ENCODE data around the gene CCDC38.

The CCDC38 gene

DNA sequence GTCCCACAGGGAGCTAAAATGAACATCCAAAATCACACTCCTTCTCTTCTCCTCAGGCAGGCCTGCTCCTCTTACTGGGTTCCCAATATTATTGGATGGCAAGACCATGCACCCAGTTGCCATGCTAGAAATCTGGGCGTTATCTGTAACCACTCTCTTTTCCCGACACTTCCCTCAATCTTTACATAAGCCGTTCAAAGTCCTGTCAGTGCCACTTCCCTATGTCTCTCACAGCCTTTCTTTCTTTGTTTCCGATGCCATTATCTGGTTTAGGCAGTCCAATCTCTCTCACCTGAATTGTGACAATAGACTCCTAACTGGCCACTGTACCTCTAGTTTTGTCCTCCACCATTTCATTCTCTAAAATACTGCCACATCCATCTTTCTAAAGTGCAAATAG lies 59.5 kb downstream of the CCDC38 start:
- H3K36me3 ChIP-seq (ENCODE audit: control insufficient read depth, insufficient read depth, low read length): no peaks in the 10 kb centered on the region
- no peak overlapping the region for H3K9ac ChIP-seq (ENCODE audit: low read length)
- no peaks in the 10 kb centered on the region for H3K27me3 ChIP-seq (ENCODE audit: control insufficient read depth, insufficient read depth, low read length)
- H3K9me3 ChIP-seq (ENCODE audit: control insufficient read depth, insufficient read depth, low read depth, low read length): peaks cover 10% of the 10 kb centered on the region
- H3K27ac ChIP-seq (ENCODE audit: low read depth, low read length): no peak overlapping the region
- H3K4me1 ChIP-seq (ENCODE audit: control insufficient read depth, insufficient read depth, low read length): no peaks in the 10 kb centered on the region
- H3K4me3 ChIP-seq (ENCODE audit: low read depth, low read length): no peak overlapping the region

DNA sequence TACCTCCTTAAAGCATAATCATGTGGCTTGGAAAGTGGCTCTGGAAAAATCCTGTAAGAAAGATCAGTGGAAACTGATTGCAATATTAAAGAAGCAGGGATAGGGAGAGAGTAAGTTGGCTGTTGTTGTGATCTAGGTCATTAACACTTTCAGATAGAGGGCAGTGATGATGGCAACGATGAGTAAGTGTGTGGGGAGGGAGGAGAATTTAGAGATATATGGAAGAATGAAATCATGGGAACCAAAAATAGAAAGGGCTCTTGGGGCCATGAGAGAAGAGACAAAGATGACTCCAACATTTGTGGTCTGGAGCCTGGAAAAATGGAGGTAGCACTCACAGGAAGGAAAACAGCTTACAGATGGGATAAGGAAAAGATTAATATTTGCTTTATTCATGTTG lies 60.3 kb downstream of the CCDC38 start:
- no peak overlapping the region for H3K4me3 ChIP-seq (ENCODE audit: low read depth, low read length)
- H3K9ac ChIP-seq (ENCODE audit: low read length): no peak overlapping the region
- no peaks in the 10 kb centered on the region for H3K27me3 ChIP-seq (ENCODE audit: control insufficient read depth, insufficient read depth, low read length)
- no peak overlapping the region for H3K27ac ChIP-seq (ENCODE audit: low read depth, low read length)
- H3K36me3 ChIP-seq (ENCODE audit: control insufficient read depth, insufficient read depth, low read length): no peaks in the 10 kb centered on the region
- H3K9me3 ChIP-seq (ENCODE audit: control insufficient read depth, insufficient read depth, low read depth, low read length): peaks cover 17% of the 10 kb centered on the region
- H3K4me1 ChIP-seq (ENCODE audit: control insufficient read depth, insufficient read depth, low read length): no peaks in the 10 kb centered on the region

DNA sequence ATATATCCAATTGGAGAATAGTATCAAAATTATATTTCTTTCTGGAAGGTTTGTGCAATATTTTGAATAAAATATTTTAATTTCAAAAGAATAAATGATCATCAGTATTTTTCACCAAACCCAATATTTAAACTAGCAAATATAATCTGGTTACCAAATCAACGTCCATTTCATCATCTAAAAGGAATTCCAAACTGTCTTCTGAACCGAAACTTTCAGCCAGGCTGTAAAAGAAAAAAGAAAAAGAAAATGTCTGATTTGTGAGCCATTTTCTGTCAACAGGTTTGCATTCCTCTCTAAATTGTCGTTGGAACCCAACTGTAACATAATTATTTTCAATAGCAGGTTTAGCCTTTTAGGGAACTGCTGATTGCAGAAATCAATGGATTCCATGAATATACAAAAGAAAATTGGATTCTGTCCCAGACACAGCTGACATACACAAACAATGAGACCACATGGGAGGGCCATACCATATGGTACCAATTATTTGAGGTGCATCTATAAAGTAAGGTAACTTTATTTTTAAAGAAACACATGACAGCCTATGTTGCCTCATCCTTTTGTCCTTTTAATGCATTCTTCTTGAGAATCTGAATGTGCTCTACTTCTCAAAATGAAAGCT lies 61.0 kb downstream of the CCDC38 start:
- Histone ChIP-seq H3K9me3 (ENCODE audit: control insufficient read depth, insufficient read depth, low read depth, low read length) (peaks cover 21% of the 10 kb centered on the region), H3K4me1 (ENCODE audit: control insufficient read depth, insufficient read depth, low read length) (no peaks in the 10 kb centered on the region), H3K27ac (ENCODE audit: low read depth, low read length) (no peak overlapping the region), H3K4me3 (ENCODE audit: low read depth, low read length) (no peak overlapping the region), H3K27me3 (ENCODE audit: control insufficient read depth, insufficient read depth, low read length) (no peaks in the 10 kb centered on the region), H3K36me3 (ENCODE audit: control insufficient read depth, insufficient read depth, low read length) (no peaks in the 10 kb centered on the region), H3K9ac (ENCODE audit: low read length) (no peak overlapping the region)

DNA sequence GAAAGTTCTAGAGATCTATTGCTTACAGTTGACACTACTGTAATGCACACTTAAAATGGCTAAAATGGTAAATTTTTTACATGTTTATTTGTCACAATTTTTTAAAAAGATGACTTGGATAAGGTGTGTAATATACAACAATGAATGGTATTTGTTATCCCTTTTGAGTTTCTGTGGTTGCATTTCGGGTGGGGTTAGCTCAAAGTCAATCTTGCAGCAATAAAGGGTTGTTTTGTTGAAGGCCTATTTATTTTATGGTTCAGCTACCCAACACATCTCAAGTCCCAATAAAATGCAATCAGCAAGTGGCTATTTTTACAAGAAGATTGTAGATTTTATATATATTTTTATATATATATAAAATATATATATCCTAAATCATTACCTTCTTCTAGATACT lies 61.5 kb downstream of the CCDC38 start:
- Histone ChIP-seq H3K27ac (ENCODE audit: low read depth, low read length) (no peak overlapping the region), H3K27me3 (ENCODE audit: control insufficient read depth, insufficient read depth, low read length) (no peaks in the 10 kb centered on the region), H3K9me3 (ENCODE audit: control insufficient read depth, insufficient read depth, low read depth, low read length) (peaks cover 25% of the 10 kb centered on the region), H3K4me3 (ENCODE audit: low read depth, low read length) (no peak overlapping the region), H3K4me1 (ENCODE audit: control insufficient read depth, insufficient read depth, low read length) (no peaks in the 10 kb centered on the region), H3K9ac (ENCODE audit: low read length) (no peak overlapping the region), H3K36me3 (ENCODE audit: control insufficient read depth, insufficient read depth, low read length) (no peaks in the 10 kb centered on the region)

DNA sequence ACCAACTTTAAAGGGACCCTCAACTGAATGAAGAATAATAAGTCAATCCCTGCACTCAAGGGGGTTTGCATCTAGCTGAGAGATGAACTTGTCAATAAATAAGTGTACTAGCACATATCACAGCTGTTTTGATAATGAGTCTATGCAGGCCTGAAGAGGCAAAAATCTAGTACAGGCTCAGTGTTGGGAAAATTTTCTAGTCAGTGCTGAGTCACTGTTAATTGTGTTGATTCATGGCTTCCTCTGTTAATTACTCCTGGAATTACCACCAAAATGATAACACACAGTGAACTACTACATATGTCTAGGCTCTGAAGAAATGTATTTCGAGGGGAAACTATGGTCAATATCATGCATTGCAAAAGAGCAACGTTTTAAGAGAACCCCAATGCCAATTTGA lies 64.8 kb downstream of the CCDC38 start:
- Histone ChIP-seq H3K4me3 (ENCODE audit: low read depth, low read length) (no peak overlapping the region), H3K36me3 (ENCODE audit: control insufficient read depth, insufficient read depth, low read length) (no peaks in the 10 kb centered on the region), H3K9ac (ENCODE audit: low read length) (no peak overlapping the region), H3K27me3 (ENCODE audit: control insufficient read depth, insufficient read depth, low read length) (no peaks in the 10 kb centered on the region), H3K4me1 (ENCODE audit: control insufficient read depth, insufficient read depth, low read length) (peaks cover 8% of the 10 kb centered on the region), H3K9me3 (ENCODE audit: control insufficient read depth, insufficient read depth, low read depth, low read length) (peaks cover 15% of the 10 kb centered on the region), H3K27ac (ENCODE audit: low read depth, low read length) (no peak overlapping the region)

DNA sequence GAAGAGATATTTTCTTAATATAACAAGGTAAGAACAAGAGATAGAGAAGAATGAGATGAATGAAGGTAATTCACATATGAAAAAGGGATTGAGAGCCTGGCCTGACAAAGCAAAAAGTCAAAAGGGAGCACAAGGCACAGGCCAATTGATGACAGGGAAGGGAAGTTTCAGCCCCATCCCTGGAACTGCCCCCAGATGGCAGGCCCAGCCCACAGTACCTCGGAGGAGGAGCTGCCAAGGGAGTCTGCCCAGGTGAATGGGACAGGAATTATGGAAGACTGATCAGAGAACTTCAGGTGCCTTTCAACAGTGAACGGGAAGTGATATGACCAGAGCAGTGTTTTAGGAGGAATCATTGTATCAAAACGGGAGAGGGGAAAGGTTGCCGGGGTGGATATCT lies 68.0 kb downstream of the CCDC38 start:
- H3K9me3 ChIP-seq (ENCODE audit: control insufficient read depth, insufficient read depth, low read depth, low read length): peaks cover 15% of the 10 kb centered on the region
- H3K4me1 ChIP-seq (ENCODE audit: control insufficient read depth, insufficient read depth, low read length): peaks cover 8% of the 10 kb centered on the region
- no peak overlapping the region for H3K9ac ChIP-seq (ENCODE audit: low read length)
- no peak overlapping the region for H3K27ac ChIP-seq (ENCODE audit: low read depth, low read length)
- 0 out of 2 replicates have a peak, but pooled peaks cover 5% of the 10 kb centered on the region for H3K36me3 ChIP-seq (ENCODE audit: control insufficient read depth, insufficient read depth, low read length)
- no peak overlapping the region for H3K4me3 ChIP-seq (ENCODE audit: low read depth, low read length)
- no peaks in the 10 kb centered on the region for H3K27me3 ChIP-seq (ENCODE audit: control insufficient read depth, insufficient read depth, low read length)

DNA sequence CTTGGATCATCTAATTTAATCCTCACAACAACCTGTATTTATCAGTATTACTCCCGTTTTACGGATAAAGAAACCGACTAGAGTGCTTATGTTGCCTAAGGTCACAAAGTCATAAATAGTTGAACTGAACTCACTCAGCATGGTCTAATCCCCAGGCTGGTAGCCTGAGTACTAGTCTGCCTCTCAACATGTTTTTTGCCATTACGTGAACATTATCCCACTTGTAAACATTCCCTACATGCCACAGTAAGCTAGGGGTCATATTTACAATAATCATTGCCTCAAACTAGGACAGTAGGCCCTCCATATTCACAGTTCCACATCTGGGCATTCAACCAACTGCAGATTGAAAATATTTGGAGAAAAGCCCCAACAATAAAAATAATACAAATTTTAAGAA lies 71.5 kb downstream of the CCDC38 start:
- H3K4me1 ChIP-seq (ENCODE audit: control insufficient read depth, insufficient read depth, low read length): peaks cover 8% of the 10 kb centered on the region
- no peak overlapping the region for H3K9ac ChIP-seq (ENCODE audit: low read length)
- H3K9me3 ChIP-seq (ENCODE audit: control insufficient read depth, insufficient read depth, low read depth, low read length): no peaks in the 10 kb centered on the region
- H3K27ac ChIP-seq (ENCODE audit: low read depth, low read length): no peak overlapping the region
- no peaks in the 10 kb centered on the region for H3K27me3 ChIP-seq (ENCODE audit: control insufficient read depth, insufficient read depth, low read length)
- H3K36me3 ChIP-seq (ENCODE audit: control insufficient read depth, insufficient read depth, low read length): peaks cover 33% of the 10 kb centered on the region
- no peak overlapping the region for H3K4me3 ChIP-seq (ENCODE audit: low read depth, low read length)

DNA sequence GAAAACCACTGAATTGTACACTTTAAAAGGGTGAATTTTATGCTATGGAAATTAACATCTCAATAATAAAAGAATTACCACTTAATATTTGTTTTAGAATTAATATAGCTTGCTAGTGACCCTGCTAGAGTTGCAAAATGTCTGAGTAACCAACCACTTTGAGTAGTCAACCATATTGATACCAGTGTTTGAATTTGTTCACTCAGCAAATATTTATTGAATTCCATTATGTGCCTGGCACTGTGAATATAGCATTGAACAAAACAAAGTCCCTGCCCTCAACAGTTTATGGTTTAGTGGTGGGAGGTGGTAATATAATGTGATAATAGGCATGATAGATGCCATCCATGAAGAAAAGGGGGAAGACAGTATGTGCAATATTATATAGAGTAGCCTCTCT lies 79.1 kb downstream of the CCDC38 start:
- no peak overlapping the region for H3K4me3 ChIP-seq (ENCODE audit: low read depth, low read length)
- H3K4me1 ChIP-seq (ENCODE audit: control insufficient read depth, insufficient read depth, low read length): peaks cover 5% of the 10 kb centered on the region
- H3K36me3 ChIP-seq (ENCODE audit: control insufficient read depth, insufficient read depth, low read length): peaks cover 73% of the 10 kb centered on the region
- peaks cover 5% of the 10 kb centered on the region; the same call in 1 of the 2 replicates for H3K9me3 ChIP-seq (ENCODE audit: control insufficient read depth, insufficient read depth, low read depth, low read length)
- H3K9ac ChIP-seq (ENCODE audit: low read length): no peak overlapping the region
- H3K27me3 ChIP-seq (ENCODE audit: control insufficient read depth, insufficient read depth, low read length): no peaks in the 10 kb centered on the region
- no peak overlapping the region for H3K27ac ChIP-seq (ENCODE audit: low read depth, low read length)

DNA sequence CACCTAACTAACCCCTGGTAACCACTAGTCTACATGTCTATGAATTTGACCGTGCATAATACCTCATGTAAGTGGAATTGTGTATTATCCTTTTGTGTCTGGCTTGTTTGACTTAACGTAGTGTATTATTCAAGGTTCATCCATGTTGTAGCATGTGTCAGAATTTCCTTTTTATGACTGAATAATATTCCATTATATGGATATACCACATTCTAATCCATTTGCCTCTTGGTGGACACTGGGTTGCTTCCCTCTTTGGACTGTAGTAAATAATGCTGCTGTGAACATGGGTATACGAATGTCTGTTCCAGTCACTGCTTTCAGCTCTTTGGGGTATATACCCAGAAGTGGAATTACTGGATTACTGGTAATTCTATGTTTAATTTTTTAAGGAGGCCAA lies 80.4 kb downstream of the CCDC38 start:
- Histone ChIP-seq H3K27ac (ENCODE audit: low read depth, low read length) (no peak overlapping the region), H3K36me3 (ENCODE audit: control insufficient read depth, insufficient read depth, low read length) (peaks cover 64% of the 10 kb centered on the region), H3K27me3 (ENCODE audit: control insufficient read depth, insufficient read depth, low read length) (no peaks in the 10 kb centered on the region), H3K9me3 (ENCODE audit: control insufficient read depth, insufficient read depth, low read depth, low read length) (peaks cover 5% of the 10 kb centered on the region; the same call in 1 of the 2 replicates), H3K4me1 (ENCODE audit: control insufficient read depth, insufficient read depth, low read length) (peaks cover 9% of the 10 kb centered on the region), H3K4me3 (ENCODE audit: low read depth, low read length) (no peak overlapping the region), H3K9ac (ENCODE audit: low read length) (no peak overlapping the region)

DNA sequence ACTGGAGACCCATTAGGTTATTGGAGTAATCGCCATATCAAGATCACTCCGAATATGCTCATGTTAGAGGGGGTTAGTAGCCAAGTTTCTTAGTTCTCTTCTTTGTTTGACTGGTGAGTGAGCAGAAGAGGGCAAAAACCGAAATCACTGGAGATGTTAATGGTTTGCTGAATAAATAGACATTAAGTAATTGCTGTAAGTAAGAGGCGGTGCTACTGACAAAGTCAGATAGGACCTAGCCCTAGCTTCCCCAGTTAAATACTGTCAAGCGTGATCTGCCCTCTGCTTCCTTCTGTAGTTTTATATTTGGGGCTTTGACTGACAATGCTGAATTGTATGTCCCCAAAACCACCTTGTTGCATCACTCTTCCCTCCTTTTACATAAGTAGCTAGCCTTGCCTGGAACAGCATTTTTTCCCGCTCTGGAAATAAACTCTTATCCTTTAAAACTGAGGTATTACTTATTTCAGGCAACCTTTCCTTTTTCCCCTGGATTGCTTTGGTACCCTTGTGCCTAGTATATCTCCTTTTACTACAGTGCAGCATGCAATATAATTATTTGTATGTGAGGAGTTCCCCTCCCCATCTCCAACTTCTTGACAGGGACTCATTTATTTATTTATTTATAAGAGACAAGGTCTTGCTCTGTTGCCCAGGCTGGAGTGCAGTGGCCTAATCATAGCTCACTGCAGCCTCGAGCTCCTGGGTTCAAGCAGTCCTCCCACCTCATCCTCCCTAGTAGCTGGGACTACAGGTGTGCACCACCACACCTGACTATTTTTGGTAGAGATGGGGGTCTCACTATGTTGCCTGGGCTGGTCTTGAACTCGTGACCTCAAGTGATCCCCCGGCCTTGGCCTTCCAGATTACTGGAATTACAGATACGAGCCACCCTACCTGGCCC lies 82.2 kb downstream of the CCDC38 start:
- H3K4me1 ChIP-seq (ENCODE audit: control insufficient read depth, insufficient read depth, low read length): peaks cover 9% of the 10 kb centered on the region
- H3K4me3 ChIP-seq (ENCODE audit: low read depth, low read length): peak overlapping the region; percentile 92
- peaks cover 48% of the 10 kb centered on the region for H3K36me3 ChIP-seq (ENCODE audit: control insufficient read depth, insufficient read depth, low read length)
- no peaks in the 10 kb centered on the region for H3K27me3 ChIP-seq (ENCODE audit: control insufficient read depth, insufficient read depth, low read length)
- no peak overlapping the region for H3K27ac ChIP-seq (ENCODE audit: low read depth, low read length)
- H3K9ac ChIP-seq (ENCODE audit: low read length): peak overlapping the region; percentile 97
- peaks cover 5% of the 10 kb centered on the region; the same call in 1 of the 2 replicates for H3K9me3 ChIP-seq (ENCODE audit: control insufficient read depth, insufficient read depth, low read depth, low read length)

DNA sequence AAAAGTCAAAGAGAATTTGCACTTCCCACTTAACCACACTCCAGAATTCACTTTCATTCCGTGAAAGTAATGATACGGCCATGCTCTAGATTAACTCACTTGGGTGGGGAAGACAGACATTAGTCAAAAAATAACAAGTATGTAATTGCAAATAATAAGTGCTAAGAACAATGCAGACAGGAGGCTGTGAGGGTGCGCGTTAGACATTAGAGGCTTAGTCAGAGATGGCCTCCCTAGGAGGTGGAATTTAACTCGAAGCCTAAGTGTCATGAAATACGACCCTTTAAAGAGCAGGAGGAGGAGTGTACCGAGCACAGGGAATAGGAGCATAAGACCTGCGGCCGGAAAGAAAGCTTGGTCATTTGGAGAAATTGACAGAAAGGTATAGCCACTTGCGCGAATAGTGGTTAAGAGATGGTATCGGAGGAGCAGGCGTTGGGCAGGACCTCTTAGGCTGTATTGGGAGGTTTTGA lies 83.0 kb downstream of the CCDC38 start:
- Histone ChIP-seq H3K4me3 (ENCODE audit: low read depth, low read length) (peak overlapping the region; percentile 92), H3K9me3 (ENCODE audit: control insufficient read depth, insufficient read depth, low read depth, low read length) (peaks cover 5% of the 10 kb centered on the region; the same call in 1 of the 2 replicates), H3K4me1 (ENCODE audit: control insufficient read depth, insufficient read depth, low read length) (peaks cover 13% of the 10 kb centered on the region), H3K27ac (ENCODE audit: low read depth, low read length) (peak overlapping the region; percentile 72), H3K36me3 (ENCODE audit: control insufficient read depth, insufficient read depth, low read length) (peaks cover 40% of the 10 kb centered on the region), H3K27me3 (ENCODE audit: control insufficient read depth, insufficient read depth, low read length) (no peaks in the 10 kb centered on the region), H3K9ac (ENCODE audit: low read length) (peak overlapping the region; percentile 97)
